Lower leg skin (tissue), 4 donors: ENCODE measurements around the gene MRPL46. TPM values are rescaled to one million over a fixed set of nuclear protein-coding genes. Genes with fewer than 3 reads are reported as not detected.

Experiments
- DNase-seq, 2 donors: peaks; one replicate each; pipeline ENCODE4 v3.0.0-alpha.2; 2019; ENCODE audit warnings: low spot score in 2 of 2
- H3K4me3 ChIP-seq: fragments of 200-600 bp; sonication (generic); 2 replicates; pipeline ENCODE4 v1.5.1; 2017; ENCODE audit warnings: mild to moderate bottlenecking, low read depth; ENCODE audit not compliant: poor library complexity, severe bottlenecking
- CTCF ChIP-seq, 3 donors: fragments of 450-650 bp; IDR thresholded peaks; one replicate each; pipeline ENCODE4 v1.5.1; 2016; ENCODE audit warnings: antibody characterized with exemption in 3 of 3, mild to moderate bottlenecking in 3 of 3, moderate library complexity in 2 of 3
- POLR2A ChIP-seq, 2 donors: fragments of 450-650 bp; IDR thresholded peaks; one replicate each; pipeline ENCODE4 v1.6.1; 2016 to 2017; ENCODE audit warnings: antibody characterized with exemption in 2 of 2, mild to moderate bottlenecking in 1 of 2, moderate library complexity in 1 of 2
- WGBS, 2 donors: methylation state at CpG; one replicate each; pipeline ENCODE4 v1.1.5; 2018; 5-methylcytosine and 5-hydroxymethylcytosine counted together
- intact Hi-C: fragments of 100-400 bp; cut with DNase I; formaldehyde crosslinking; loops from one replicate; pipeline ENCODE4 v1.15.0; 2023; ENCODE audit warnings: low total_unique reads
- total RNA-seq, 4 donors: library from RNA; depleted of rRNA; stranded (reverse); fragments of >200 nt; gene quantifications; one replicate each; pipeline ENCODE4 v1.1.0, GENCODE V29; 2016

MRPL46 gene
- total RNA-seq, 4 donors from 2014 or later: 7.6 to 28.4 (median 17.8) TPM

GRCh38 chr15:88487796-88488523 is 20.8 kb upstream of the MRPL46 start:
- H3K4me3 ChIP-seq: no peak overlapping the region
- 55 to 56% methylated on average over 11 of the region's 11 CpGs for WGBS, 2 donors
- no peak for TF ChIP-seq POLR2A (IDR thresholded peaks at IDR 0.05)
- TF ChIP-seq CTCF (IDR thresholded peaks at IDR 0.05): no peak
- no peak for DNase-seq
- intact Hi-C loops: no loop called here

- H3K4me3 ChIP-seq: no peak overlapping the region
- TF ChIP-seq CTCF (IDR thresholded peaks at IDR 0.05) (no peak), POLR2A (IDR thresholded peaks at IDR 0.05) (no peak)
- intact Hi-C loops: no loop called here
- no peak for DNase-seq
- WGBS, 2 donors: 64 to 94% methylated on average over 2 of the region's 2 CpGs
Measured at GRCh38 chr15:88487178-88487795, 20.1 kb upstream of the MRPL46 start.

GRCh38 chr15:88484682-88485331 is 17.6 kb upstream of the MRPL46 start:
- intact Hi-C loops: no loop called here
- no peak overlapping the region for H3K4me3 ChIP-seq
- 34 to 37% methylated on average over 10 of the region's 10 CpGs for WGBS, 2 donors
- no peak for TF ChIP-seq POLR2A (IDR thresholded peaks at IDR 0.05)
- no peak for TF ChIP-seq CTCF (IDR thresholded peaks at IDR 0.05)
- DNase-seq: peak in 1 of 2 donors; percentile 78

GRCh38 chr15:88482263-88482662 is 15.1 kb upstream of the MRPL46 start:
- intact Hi-C loops: no loop called here
- no peak overlapping the region for H3K4me3 ChIP-seq
- no peak for DNase-seq
- no peak for TF ChIP-seq CTCF (IDR thresholded peaks at IDR 0.05)
- WGBS, 2 donors: 50 to 59% methylated on average over 1 of the region's 1 CpG

- TF ChIP-seq CTCF (IDR thresholded peaks at IDR 0.05) (no peak), POLR2A (IDR thresholded peaks at IDR 0.05) (no peak)
- intact Hi-C loops: no loop called here
Measured at GRCh38 chr15:88480981-88481380, 13.8 kb upstream of the MRPL46 start.

More at GRCh38 chr15:88480981-88481380, 13.8 kb upstream of the MRPL46 start:
- 79 to 81% methylated on average over 8 of the region's 8 CpGs for WGBS, 2 donors
- peak in 1 of 2 donors; percentile 6 for DNase-seq
- H3K4me3 ChIP-seq: no peak overlapping the region
